Hematopoietic multipotent progenitor cell treated with erythropoietin and hydrocortisone succinate and interleukin-3 and kit ligand, for 6 days (in vitro differentiated cells): ENCODE measurements around the gene EXOC4.

ENCODE experiments used
- DNase-seq: peaks from one replicate; pipeline ENCODE4 v3.0.0-alpha.2; 2015

EXOC4 gene

GRCh38 chr7:133682364-133683181 lies 429.7 kb downstream of the EXOC4 start:
- DNase-seq = no peak

GRCh38 chr7:133683182-133683454 lies 430.2 kb downstream of the EXOC4 start:
- no peak for DNase-seq

GRCh38 chr7:133688483-133689239 lies 435.8 kb downstream of the EXOC4 start:
- peak; percentile 47 for DNase-seq

GRCh38 chr7:133690740-133691139 lies 437.9 kb downstream of the EXOC4 start:
- DNase-seq = no peak

- DNase-seq = no peak
Measured at GRCh38 chr7:133691727-133692610, 439.1 kb downstream of the EXOC4 start.

- no peak for DNase-seq
Measured at GRCh38 chr7:133693281-133693680, 440.4 kb downstream of the EXOC4 start.

GRCh38 chr7:133696056-133696455 lies 443.2 kb downstream of the EXOC4 start:
- DNase-seq = no peak

- DNase-seq = no peak
Measured at GRCh38 chr7:133697585-133697984, 444.7 kb downstream of the EXOC4 start.

- DNase-seq = no peak
Measured at GRCh38 chr7:133698127-133698526, 445.2 kb downstream of the EXOC4 start.

GRCh38 chr7:133699386-133699785 lies 446.5 kb downstream of the EXOC4 start:
- peak; percentile 64 for DNase-seq

GRCh38 chr7:133702078-133702477 lies 449.2 kb downstream of the EXOC4 start:
- no peak for DNase-seq

GRCh38 chr7:133702960-133703359 lies 450.1 kb downstream of the EXOC4 start:
- DNase-seq = no peak

GRCh38 chr7:133703547-133703946 lies 450.7 kb downstream of the EXOC4 start:
- no peak for DNase-seq

GRCh38 chr7:133704453-133704852 lies 451.6 kb downstream of the EXOC4 start:
- DNase-seq = no peak

- no peak for DNase-seq
Measured at GRCh38 chr7:133705596-133705995, 452.7 kb downstream of the EXOC4 start.

GRCh38 chr7:133706016-133706415 lies 453.1 kb downstream of the EXOC4 start:
- no peak for DNase-seq

- DNase-seq = peak; percentile 6
Measured at GRCh38 chr7:133709036-133709880, 456.4 kb downstream of the EXOC4 start.

- DNase-seq = no peak
Measured at GRCh38 chr7:133712544-133712943, 459.7 kb downstream of the EXOC4 start.

GRCh38 chr7:133714654-133715053 lies 461.8 kb downstream of the EXOC4 start:
- no peak for DNase-seq

- DNase-seq = no peak
Measured at GRCh38 chr7:133718131-133718530, 465.3 kb downstream of the EXOC4 start.

- no peak for DNase-seq
Measured at GRCh38 chr7:133723044-133723443, 470.2 kb downstream of the EXOC4 start.

- no peak for DNase-seq
Measured at GRCh38 chr7:133724148-133724547, 471.3 kb downstream of the EXOC4 start.

- DNase-seq = no peak
Measured at GRCh38 chr7:133724694-133725093, 471.8 kb downstream of the EXOC4 start.
